Glutamatergic neuron (in vitro differentiated cells): ENCODE results near the gene PAQR4. TPM values are rescaled to one million over a fixed set of nuclear protein-coding genes. Genes with fewer than 3 reads are reported as not detected.
A peak's percentile ranks its signal among the peaks of the same experiment; 100 is the strongest.

Source experiments
- DNase-seq: peaks from one replicate; pipeline ENCODE4 v3.0.0; 2022
- H3K27ac Mint-ChIP-seq: one replicate; pipeline ENCODE4 v1.8.0; 2020; ENCODE audit warnings: mild to moderate bottlenecking, mixed read lengths, inconsistent platforms; ENCODE audit not compliant: unreplicated experiment
- H3K27me3 Mint-ChIP-seq: one replicate; pipeline ENCODE4 v1.8.0; 2020; ENCODE audit warnings: mild to moderate bottlenecking, moderate library complexity, mixed read lengths, inconsistent platforms; ENCODE audit not compliant: unreplicated experiment
- H3K36me3 Mint-ChIP-seq: one replicate; pipeline ENCODE4 v1.8.0; 2020; ENCODE audit warnings: mild to moderate bottlenecking, mixed read lengths, inconsistent platforms; ENCODE audit not compliant: unreplicated experiment
- H3K4me1 Mint-ChIP-seq: one replicate; pipeline ENCODE4 v1.8.0; 2020; ENCODE audit warnings: mild to moderate bottlenecking, low read depth, mixed read lengths, inconsistent platforms; ENCODE audit not compliant: unreplicated experiment
- H3K4me3 Mint-ChIP-seq: one replicate; pipeline ENCODE4 v1.8.0; 2020; ENCODE audit warnings: mild to moderate bottlenecking, mixed read lengths, inconsistent platforms; ENCODE audit not compliant: unreplicated experiment
- H3K9me3 Mint-ChIP-seq: one replicate; pipeline ENCODE4 v1.8.0; 2020; ENCODE audit warnings: mild to moderate bottlenecking, moderate library complexity, mixed read lengths, inconsistent platforms; ENCODE audit not compliant: unreplicated experiment
- total RNA-seq: library from RNA; stranded (reverse); fragmentation: NEBNext Ultra II Directional; extraction: Animal tissue kit (Norgen Biotek cat#: 25700); gene quantifications from one replicate; pipeline ENCODE4 v1.2.1, GENCODE V29; 2021; ENCODE audit not compliant: unreplicated experiment
- TF ChIP-seq, protein P1 (sequence below): fragments of 200-600 bp; sonication (generic); IDR thresholded peaks from one replicate; pipeline ENCODE4 v1.5.0; 2021; ENCODE audit not compliant: partially characterized antibody, unreplicated experiment

The PAQR4 gene
- total RNA-seq, 1 donor from 2014 or later: 69.1 TPM

DNA sequence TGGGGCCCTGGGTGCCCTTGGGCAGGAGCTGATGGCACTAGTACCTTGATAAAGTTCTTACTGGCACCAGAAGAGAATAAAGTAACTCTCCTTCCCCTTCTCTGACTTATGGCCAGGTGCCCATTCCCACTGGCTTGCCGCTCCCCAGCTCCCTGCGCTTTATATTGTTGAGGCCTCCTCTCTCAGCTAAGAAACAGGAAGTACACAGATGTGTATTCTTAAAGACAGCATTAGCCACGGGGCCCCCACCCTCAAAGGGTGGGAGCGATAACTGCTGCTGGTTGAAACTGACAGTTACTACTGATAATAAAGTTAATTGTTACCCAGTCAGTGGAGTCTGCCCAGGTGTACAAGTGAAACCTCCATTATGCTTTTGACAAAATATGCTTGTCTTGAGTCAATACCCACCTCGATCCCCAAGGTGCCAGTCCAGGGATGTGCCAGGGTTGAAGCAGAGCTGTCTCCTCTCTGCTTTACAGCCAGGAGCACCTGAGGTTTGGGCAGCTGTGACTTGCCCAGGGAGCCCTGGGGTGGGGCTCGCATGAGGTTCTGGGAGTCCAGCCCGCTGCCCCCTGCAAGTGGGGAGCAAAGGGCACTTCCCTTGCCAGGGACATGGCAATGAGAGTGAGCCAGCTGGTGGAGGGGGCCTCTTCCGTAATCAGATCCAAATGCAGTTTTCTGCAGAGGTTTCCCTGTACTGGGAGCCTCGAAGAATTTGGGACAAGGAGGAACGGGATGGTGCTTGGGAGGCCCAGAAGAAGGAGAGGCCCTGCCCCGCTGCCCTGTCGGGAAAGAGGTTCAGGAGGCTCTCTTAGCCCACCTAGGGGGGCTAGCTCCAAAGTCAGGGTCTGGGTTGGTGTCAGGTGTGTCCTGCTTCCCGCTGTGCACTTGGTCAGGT, 38.2 kb downstream of the PAQR4 start:
- no peak for DNase-seq

DNA sequence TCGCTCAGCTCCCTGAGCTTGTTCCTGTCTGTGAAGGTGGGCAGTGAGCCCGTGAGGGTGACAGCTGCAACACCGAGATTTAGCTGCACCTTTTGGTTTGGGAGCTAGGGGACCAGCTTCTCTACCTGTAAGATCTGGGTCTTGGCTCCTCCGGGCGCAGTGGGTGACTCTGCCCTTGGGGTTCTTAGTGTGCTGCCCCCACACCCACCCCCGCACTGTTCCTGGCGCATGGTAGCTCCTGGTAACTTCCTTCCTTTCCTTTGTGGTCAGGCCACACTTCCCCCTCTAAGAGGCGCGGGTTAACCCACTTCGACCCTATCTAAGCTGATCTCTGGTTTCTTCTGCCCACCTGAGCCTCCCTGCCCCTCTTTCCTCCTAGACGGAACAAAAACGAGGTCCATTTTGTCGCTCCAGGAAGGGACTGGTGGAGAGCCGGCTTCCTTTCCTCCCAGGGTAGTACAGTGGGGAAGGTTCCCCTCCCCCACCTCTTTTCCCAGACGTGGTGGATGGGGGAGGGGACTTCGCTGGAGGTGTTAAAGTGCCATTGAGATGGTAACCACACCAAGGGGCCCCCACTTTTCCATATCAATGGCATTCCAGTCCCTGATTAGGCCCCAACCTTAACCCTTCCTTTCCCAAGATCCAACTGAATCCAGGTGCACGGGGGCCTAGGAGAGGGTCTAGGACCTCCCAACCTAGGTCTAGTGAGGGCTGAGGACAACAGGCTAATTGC, 39.0 kb downstream of the PAQR4 start:
- Mint-ChIP-seq H3K27me3 (peaks cover 11% of the 10 kb centered on the region), H3K27ac (no peak overlapping the region), H3K4me3 (no peak overlapping the region), H3K4me1 (peaks cover 2% of the 10 kb centered on the region), H3K36me3 (no peaks in the 10 kb centered on the region), H3K9me3 (peaks cover 4% of the 10 kb centered on the region)
- TF ChIP-seq, protein P1, sequence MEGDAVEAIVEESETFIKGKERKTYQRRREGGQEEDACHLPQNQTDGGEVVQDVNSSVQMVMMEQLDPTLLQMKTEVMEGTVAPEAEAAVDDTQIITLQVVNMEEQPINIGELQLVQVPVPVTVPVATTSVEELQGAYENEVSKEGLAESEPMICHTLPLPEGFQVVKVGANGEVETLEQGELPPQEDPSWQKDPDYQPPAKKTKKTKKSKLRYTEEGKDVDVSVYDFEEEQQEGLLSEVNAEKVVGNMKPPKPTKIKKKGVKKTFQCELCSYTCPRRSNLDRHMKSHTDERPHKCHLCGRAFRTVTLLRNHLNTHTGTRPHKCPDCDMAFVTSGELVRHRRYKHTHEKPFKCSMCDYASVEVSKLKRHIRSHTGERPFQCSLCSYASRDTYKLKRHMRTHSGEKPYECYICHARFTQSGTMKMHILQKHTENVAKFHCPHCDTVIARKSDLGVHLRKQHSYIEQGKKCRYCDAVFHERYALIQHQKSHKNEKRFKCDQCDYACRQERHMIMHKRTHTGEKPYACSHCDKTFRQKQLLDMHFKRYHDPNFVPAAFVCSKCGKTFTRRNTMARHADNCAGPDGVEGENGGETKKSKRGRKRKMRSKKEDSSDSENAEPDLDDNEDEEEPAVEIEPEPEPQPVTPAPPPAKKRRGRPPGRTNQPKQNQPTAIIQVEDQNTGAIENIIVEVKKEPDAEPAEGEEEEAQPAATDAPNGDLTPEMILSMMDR: no peak
- DNase-seq: no peak

More for the DNA sequence above, 38.2 kb downstream of the PAQR4 start:
- Mint-ChIP-seq H3K27ac (no peak overlapping the region), H3K4me3 (no peak overlapping the region), H3K27me3 (peaks cover 11% of the 10 kb centered on the region), H3K9me3 (peaks cover 4% of the 10 kb centered on the region), H3K4me1 (peaks cover 2% of the 10 kb centered on the region), H3K36me3 (no peaks in the 10 kb centered on the region)
- TF ChIP-seq, protein P1: no peak

DNA sequence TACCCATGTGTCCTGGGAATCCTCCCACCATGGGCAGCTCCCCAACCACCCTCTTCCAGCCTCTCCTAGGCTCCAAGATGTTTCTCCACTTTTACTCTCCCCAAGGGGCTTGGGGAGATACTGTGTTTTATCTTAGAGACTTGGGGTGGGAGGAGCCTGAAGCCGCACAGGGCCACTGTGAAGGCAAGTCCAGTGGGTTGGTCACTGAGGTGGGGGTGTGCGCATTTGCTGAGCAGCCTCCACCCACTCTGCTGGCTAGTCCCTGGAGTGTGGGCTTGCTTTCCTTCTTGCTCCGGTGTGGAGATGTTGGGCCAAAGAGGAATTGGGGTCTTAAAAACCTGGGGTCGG, 39.5 kb downstream of the PAQR4 start:
- no peak for DNase-seq
- TF ChIP-seq, protein P1: no peak
- Mint-ChIP-seq H3K9me3 (peaks cover 4% of the 10 kb centered on the region), H3K27me3 (peaks cover 16% of the 10 kb centered on the region), H3K4me1 (peaks cover 2% of the 10 kb centered on the region), H3K36me3 (no peaks in the 10 kb centered on the region), H3K27ac (no peak overlapping the region), H3K4me3 (no peak overlapping the region)

DNA sequence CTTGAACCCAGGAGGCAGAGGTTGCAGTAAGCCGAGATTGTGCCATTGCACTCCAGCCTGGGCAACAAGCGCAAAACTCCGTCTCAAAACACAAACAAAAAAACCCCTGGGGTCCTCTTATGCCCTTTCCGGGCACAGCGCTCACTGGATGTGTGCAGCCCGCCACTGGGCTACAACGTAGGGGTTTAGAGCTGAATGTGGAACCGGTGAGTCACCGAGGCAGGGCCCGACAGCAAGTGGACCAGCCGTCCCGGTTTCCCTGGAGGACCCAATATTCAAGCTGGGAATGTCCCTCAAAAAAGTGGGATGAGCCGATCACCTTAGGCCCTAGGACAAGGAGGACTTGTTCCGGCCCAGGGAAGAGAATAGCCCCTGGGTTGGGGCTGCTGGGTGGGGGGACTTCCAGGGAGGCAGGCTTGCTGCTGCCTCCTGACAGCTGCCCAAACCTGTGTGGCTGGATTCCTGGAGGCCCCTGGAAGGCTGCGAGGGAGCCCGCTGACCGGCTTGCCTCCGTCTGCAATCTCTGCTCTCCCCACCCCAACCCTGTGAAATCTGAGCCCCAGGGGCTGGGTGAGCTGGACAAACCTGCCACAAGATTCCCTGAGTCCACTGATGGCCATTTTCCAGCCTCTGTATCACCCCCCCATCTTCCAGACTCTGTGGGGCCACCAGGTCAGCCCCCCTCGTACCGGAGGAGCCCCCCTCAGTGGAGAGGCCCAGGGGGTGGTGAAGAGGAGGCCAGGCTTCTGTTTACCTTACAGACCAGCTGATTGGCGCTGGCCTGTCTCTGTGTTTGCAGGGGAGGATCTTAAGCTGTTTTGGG, 40.6 kb downstream of the PAQR4 start:
- Mint-ChIP-seq H3K27me3 (peaks cover 22% of the 10 kb centered on the region), H3K36me3 (no peaks in the 10 kb centered on the region), H3K4me3 (no peak overlapping the region), H3K27ac (no peak overlapping the region), H3K4me1 (peaks cover 2% of the 10 kb centered on the region), H3K9me3 (peaks cover 4% of the 10 kb centered on the region)
- DNase-seq: peak; percentile 27
- TF ChIP-seq, protein P1: no peak
